Activated T-helper 1 cell treated with anti-CD3 and anti-CD28 coated beads, Interleukin-12 subunit alpha, Interleukin-12 subunit beta, Interleukin-2, Interleukin-4 antibody, amounts not matched to agents 30 ng/mL and 10 ng/mL and 1 ng/mL, durations not matched to agents 14 hours and 24 hours and 36 hours (primary cell): ENCODE results near the gene NDUFC2. TPM values are rescaled to one million over a fixed set of nuclear protein-coding genes. Genes with fewer than 3 reads are reported as not detected.
"Not testable (repeated sequence)": the region's sequence is repeated elsewhere in the genome, so short reads cannot be mapped to it uniquely, and the experiment has no call there.

Source experiments
- DNase-seq: peaks from one replicate; pipeline ENCODE4 v3.0.0; 2021; ENCODE audit warnings: low spot score
- H3K27ac Mint-ChIP-seq: one replicate; pipeline ENCODE4 v1.8.0; 2021; ENCODE audit warnings: mild to moderate bottlenecking, mixed read lengths
- H3K27me3 Mint-ChIP-seq: one replicate; pipeline ENCODE4 v1.8.0; 2022; ENCODE audit warnings: mild to moderate bottlenecking, moderate library complexity, mixed read lengths; ENCODE audit not compliant: insufficient read depth
- H3K36me3 Mint-ChIP-seq: one replicate; pipeline ENCODE4 v1.8.0; 2021; ENCODE audit warnings: low read depth, mixed read lengths
- H3K4me1 Mint-ChIP-seq: one replicate; pipeline ENCODE4 v1.8.0; 2021; ENCODE audit warnings: low read depth, mixed read lengths
- H3K4me3 Mint-ChIP-seq: one replicate; pipeline ENCODE4 v1.8.0; 2021; ENCODE audit warnings: mild to moderate bottlenecking, moderate library complexity, mixed read lengths
- H3K9me3 Mint-ChIP-seq: one replicate; pipeline ENCODE4 v1.8.0; 2021; ENCODE audit warnings: mixed read lengths
- intact Hi-C: fragments of 100-400 bp; cut with micrococcal nuclease; formaldehyde crosslinking; loops from one replicate; pipeline ENCODE4 v1.15.1; 2024
- total RNA-seq: library from RNA; stranded (reverse); gene quantifications from 2 replicates; pipeline ENCODE4 v1.2.3, GENCODE V29; 2022

NDUFC2 gene
- total RNA-seq, 1 donor from 2014 or later, result 208 TPM

DNA sequence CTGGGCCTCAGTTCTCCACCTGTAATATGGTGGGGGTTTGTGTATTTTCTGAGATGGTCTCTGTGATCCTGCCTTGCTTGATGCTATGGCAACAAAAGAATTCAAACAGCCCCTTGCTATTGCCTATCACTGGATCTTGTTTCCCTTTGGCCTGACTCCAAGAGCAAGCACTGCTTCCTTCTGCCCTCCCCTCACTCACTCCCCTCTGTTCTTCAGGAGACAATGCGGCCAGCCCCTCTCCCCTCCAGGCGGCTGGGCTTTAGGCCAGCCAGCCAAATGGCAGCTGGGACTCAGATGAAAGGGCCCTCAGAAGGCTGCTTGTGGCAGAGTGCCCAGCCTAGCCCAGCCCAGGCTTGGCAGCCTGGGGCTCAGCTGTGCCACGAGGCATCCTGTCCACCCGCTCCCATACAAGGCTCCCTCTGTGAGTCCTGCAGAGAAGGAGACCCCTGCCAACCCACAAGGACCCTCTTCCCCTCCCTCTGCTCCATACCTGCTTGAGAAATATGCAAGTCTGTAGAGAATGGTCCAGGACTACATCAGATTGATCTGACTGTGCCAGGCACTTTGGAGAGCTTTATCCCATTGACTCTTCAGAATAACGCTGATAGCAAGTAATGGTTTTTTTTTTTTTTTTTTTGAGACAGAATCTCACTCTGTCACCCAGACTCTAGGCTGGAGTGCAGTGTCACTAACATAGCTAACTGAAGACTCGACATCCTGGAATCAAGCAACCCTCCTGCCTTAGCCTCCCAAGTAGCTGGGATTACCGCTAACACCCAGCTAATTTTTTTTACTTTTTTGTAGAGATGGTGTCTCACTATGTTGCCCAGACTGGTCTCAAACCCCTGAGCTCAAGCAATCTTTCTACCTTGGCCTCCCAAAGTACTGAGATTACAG, 49.0 kb downstream of the NDUFC2 start:
- no peaks in the 10 kb centered on the region for H3K9me3 Mint-ChIP-seq
- no peak overlapping the region for H3K27ac Mint-ChIP-seq
- no peak overlapping the region for H3K4me3 Mint-ChIP-seq
- DNase-seq, result no peak
- intact Hi-C loops, result no loop called here
- no peaks in the 10 kb centered on the region for H3K36me3 Mint-ChIP-seq
- no peaks in the 10 kb centered on the region for H3K27me3 Mint-ChIP-seq
- H3K4me1 Mint-ChIP-seq, result no peaks in the 10 kb centered on the region

DNA sequence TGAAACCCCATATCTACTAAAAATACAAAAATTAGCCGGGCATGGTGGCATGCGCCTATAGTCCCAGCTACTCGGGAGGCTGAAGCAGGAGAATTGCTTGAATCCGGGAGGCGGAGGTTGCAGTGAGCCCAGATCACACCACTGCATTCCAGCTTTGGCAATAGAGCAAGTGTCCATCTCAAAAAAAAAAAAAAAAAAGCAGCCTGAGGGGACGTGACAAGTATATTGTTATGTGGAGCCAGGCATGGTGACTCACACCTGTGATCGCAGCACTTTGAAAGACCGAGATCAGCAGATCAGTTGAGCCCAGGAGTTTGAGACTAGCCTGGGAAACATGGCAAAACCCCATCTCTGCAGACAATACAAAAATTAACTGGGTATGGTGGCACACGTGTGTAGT, 51.2 kb downstream of the NDUFC2 start:
- not testable (repeated sequence) for DNase-seq

DNA sequence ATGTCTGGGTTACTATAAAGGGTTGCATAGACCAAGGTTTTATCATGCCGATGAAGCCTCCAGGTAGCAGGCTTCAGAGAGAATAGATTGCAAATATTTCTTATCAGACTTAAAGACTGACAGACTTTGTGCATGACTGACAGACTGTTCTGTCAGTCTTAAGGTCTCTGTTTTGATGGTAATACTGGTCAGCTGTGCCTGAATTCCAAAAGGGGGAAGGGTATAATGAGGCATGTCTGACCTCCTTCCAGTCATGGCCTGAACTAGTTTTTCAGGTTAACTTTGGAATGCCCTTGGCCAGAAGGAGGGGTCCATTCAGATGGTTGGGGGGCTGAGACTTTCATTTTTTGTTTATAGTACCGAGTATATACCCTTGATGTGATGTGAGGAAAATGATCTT, 51.9 kb downstream of the NDUFC2 start:
- Mint-ChIP-seq H3K27ac (no peak overlapping the region), H3K4me1 (no peaks in the 10 kb centered on the region), H3K27me3 (peaks cover 3% of the 10 kb centered on the region), H3K4me3 (no peak overlapping the region), H3K36me3 (no peaks in the 10 kb centered on the region), H3K9me3 (no peaks in the 10 kb centered on the region)
- intact Hi-C loops, result no loop called here
- no peak for DNase-seq

More for the DNA sequence above, 51.2 kb downstream of the NDUFC2 start:
- H3K27ac Mint-ChIP-seq, H3K4me3 Mint-ChIP-seq, H3K9me3 Mint-ChIP-seq, intact Hi-C loops, H3K27me3 Mint-ChIP-seq, H3K36me3 Mint-ChIP-seq, H3K4me1 Mint-ChIP-seq: not testable (repeated sequence)

DNA sequence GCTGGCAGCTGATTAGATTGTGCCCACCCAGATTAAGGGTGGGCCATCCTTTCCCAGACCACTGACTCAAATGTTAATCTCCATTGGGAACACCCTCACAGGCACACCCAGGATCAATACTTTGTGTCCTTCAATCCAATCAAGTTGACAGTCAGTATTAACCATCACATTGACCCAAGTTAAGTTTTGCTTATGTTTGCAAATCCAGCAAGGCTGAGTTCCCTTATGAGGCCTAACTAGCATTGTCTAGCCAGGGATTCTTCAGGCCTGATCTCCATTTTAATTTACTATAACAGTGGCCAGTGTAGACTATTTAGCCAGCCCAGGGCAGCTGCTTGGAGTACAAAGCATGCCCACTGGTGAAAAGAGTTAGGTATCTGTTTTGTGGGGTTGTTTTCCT, 54.3 kb downstream of the NDUFC2 start:
- intact Hi-C loops, result no loop called here
- no peaks in the 10 kb centered on the region for H3K4me1 Mint-ChIP-seq
- H3K9me3 Mint-ChIP-seq, result no peaks in the 10 kb centered on the region
- no peak overlapping the region for H3K27ac Mint-ChIP-seq
- H3K4me3 Mint-ChIP-seq, result no peak overlapping the region
- DNase-seq, result no peak
- H3K27me3 Mint-ChIP-seq, result peaks cover 16% of the 10 kb centered on the region
- no peaks in the 10 kb centered on the region for H3K36me3 Mint-ChIP-seq

DNA sequence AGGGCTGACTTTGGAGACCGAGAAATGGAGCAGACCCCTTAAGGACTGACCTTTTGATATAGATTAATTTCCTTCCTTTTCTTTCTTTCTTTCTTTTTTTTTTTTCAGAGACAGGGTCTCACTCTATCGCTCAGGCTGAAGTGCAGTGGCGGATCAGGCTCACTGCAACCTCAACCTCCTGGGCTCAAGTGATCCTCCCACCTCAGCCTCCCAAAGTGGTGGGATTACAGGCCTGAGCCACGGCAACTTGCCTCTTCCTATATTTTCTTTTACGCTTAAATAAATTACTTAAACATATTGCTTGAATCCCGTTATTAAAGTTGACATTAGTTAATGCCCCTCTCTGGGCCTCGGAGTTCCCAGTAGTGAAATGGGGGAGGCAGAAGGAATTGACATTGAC, 56.2 kb downstream of the NDUFC2 start:
- Mint-ChIP-seq H3K4me1 (no peaks in the 10 kb centered on the region), H3K36me3 (no peaks in the 10 kb centered on the region), H3K27ac (no peak overlapping the region), H3K27me3 (peaks cover 19% of the 10 kb centered on the region), H3K9me3 (no peaks in the 10 kb centered on the region), H3K4me3 (no peak overlapping the region)
- intact Hi-C loops, result no loop called here
- no peak for DNase-seq

DNA sequence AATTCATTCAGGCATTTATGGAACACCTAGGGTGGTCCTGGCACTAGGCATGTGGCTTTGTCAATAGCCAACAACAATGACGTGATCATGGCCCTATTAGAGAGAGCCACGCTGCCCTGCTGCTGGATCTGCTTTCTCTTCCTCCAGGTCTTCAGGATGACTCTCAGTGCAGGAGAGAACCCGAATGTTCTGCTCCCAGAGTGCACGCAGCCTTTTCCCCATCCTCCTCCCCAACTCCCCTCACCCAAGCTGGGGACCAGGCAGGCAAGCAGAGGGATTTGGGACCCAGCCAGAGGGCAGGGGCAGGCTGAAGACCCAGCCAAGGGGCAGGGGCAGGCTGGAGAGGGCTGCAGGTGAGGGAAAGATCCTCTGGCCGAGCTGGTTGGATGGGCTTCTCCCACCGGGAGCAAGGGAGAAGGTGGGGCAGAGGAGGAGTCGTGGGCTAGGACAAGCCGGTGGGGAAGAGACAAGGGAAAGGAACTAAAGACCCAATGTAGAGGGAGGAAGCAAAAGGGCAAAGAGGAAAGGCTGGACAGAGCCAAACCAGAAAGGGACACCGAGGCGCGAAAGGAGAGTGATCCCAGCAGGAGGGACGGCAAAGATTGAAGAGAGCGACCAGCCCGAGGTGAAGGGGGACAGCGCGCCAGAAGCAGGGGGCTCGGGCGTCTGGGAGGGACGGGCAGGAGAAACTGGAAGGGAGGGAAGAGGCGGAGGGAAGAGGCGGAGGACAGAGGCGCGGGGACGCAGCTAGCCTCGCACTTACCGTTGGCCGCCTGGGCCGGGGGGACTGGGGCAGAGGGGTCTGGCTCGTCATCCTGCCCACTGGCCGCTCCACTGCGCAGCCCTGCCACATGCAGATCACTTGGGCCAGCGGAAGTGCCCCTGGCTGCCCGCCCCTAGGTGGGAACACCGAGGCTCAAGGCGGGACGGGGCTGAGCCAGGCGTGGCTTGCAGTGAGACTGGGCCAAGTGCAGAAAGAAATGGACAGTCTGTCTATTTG, 57.0 kb downstream of the NDUFC2 start, which contains the start of gene KCTD14:
TSS of gene KCTD14 (minus strand) at position 880 of the 1,000 bp plus-strand sequence. CDS start at position 853, 27 bp downstream.
- no peaks in the 10 kb centered on the region for H3K9me3 Mint-ChIP-seq
- no peak for DNase-seq
- intact Hi-C loops, result no loop called here
- no peaks in the 10 kb centered on the region for H3K4me1 Mint-ChIP-seq
- H3K4me3 Mint-ChIP-seq, result no peak within 1 kb of the TSS
- peaks cover 19% of the 10 kb centered on the region for H3K27me3 Mint-ChIP-seq
- no peaks in the 10 kb centered on the region for H3K36me3 Mint-ChIP-seq
- H3K27ac Mint-ChIP-seq, result no peak within 1 kb of the TSS

DNA sequence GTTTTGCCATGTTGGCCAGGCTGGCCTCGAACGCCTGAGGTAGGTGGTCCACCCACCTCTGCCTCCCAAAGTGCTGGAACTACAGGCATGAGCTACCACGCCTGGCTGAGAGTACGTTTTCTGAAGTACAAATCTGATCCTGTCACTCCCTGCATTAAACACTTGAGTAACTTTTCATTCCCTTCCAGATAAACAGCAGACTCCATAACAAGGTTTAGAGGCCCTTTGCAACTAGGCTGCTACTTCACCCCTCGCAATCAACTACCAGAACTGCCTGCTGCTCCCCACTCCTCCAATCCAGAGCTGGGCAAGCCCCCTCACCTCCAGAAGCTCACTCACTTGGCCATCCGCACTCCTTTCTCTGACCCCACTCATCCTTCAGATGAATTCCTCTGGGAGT, 58.1 kb downstream of the NDUFC2 start:
- Mint-ChIP-seq H3K27ac (no peak overlapping the region), H3K9me3 (no peaks in the 10 kb centered on the region), H3K27me3 (peaks cover 19% of the 10 kb centered on the region), H3K4me3 (no peak overlapping the region), H3K36me3 (no peaks in the 10 kb centered on the region), H3K4me1 (no peaks in the 10 kb centered on the region)
- no peak for DNase-seq
- intact Hi-C loops, result no loop called here

DNA sequence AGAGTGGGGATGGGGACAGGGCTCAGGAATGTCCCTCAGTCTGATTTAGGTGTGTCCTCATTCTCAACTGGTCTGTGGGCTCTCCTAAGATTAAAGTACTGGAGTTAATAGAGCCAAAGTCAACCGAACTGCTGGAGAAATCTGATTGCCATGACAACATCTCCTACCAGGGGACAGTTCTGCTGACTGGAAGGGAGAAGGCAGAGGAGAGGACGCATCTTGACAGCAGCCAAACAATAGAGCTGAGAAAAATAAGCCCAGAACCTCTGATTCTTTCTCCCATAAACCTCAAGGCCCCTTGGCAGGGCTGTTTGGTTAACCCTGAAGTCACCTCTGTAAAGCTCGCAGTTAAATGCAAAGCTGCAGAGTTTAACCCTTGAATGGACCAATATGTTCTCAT, 59.4 kb downstream of the NDUFC2 start:
- intact Hi-C loops, result no loop called here
- no peaks in the 10 kb centered on the region for H3K36me3 Mint-ChIP-seq

DNA sequence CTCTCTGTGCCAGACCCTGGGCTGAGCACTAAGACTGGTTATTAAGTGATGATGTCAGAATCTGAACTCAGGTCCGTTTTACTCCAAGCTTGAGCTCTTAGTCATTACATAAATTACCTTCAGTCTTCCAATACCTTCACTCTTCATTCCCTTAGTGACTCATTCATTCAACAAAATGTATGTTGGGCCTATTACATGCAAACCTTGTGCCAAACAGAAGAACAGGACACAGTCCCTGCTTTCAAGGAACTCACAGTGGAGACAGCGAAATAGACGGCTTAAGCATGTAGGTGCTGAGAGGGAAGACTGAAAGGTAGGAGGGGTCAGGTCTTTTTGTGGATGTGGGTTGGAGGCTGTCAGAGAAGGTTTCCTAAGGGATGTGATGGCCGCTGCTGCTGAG, 59.9 kb downstream of the NDUFC2 start:
- Mint-ChIP-seq H3K9me3 (no peaks in the 10 kb centered on the region), H3K27ac (no peak overlapping the region), H3K27me3 (peaks cover 19% of the 10 kb centered on the region), H3K4me1 (no peaks in the 10 kb centered on the region), H3K36me3 (no peaks in the 10 kb centered on the region), H3K4me3 (no peak overlapping the region)
- intact Hi-C loops, result no loop called here
- DNase-seq, result no peak

More for the DNA sequence above, 59.4 kb downstream of the NDUFC2 start:
- Mint-ChIP-seq H3K4me3 (no peak overlapping the region), H3K27me3 (peaks cover 19% of the 10 kb centered on the region), H3K27ac (no peak overlapping the region), H3K4me1 (no peaks in the 10 kb centered on the region), H3K9me3 (no peaks in the 10 kb centered on the region)
- no peak for DNase-seq

Other genes starting within 250 kb of the NDUFC2 start
- 58.2 and 63.6 TPM in 2 replicates for gene INTS4, start 85.2 kb downstream of the NDUFC2 start, total RNA-seq
- 0.16 and 0.49 TPM in 2 replicates for gene KCTD14, start 56.6 kb downstream of the NDUFC2 start, total RNA-seq
- gene THRSP, start 16.0 kb downstream of the NDUFC2 start, total RNA-seq, result not detected in 2 replicates
- gene ALG8, start 59.8 kb upstream of the NDUFC2 start, total RNA-seq, result 57.9 and 74.2 TPM in 2 replicates
- 10.7 and 12.0 TPM in 2 replicates for gene KCTD21, start 108.8 kb upstream of the NDUFC2 start, total RNA-seq
- gene USP35, start 109.1 kb upstream of the NDUFC2 start, total RNA-seq, result 11.8 and 14.0 TPM in 2 replicates